Neuron (in vitro differentiated cells): ENCODE measurements around the gene BACH2.

ENCODE experiments used
- H2AFZ ChIP-seq: one replicate; pipeline ENCODE4 v1.6.1; 2013; ENCODE audit warnings: low read depth, mild to moderate bottlenecking, inconsistent platforms, low read length, moderate library complexity
- H3K27me3 ChIP-seq: one replicate; pipeline ENCODE4 v1.6.1; 2013; ENCODE audit warnings: low read length; ENCODE audit not compliant: insufficient read depth
- H3K36me3 ChIP-seq: one replicate; pipeline ENCODE4 v1.6.1; 2013; ENCODE audit warnings: low read length; ENCODE audit not compliant: insufficient read depth
- H3K4me1 ChIP-seq: one replicate; pipeline ENCODE4 v1.6.1; 2013; ENCODE audit warnings: low read length; ENCODE audit not compliant: insufficient read depth
- H3K4me3 ChIP-seq: 2 replicates; pipeline ENCODE4 v1.5.1; 2013; ENCODE audit warnings: mild to moderate bottlenecking, low read length, moderate library complexity
- H3K9me3 ChIP-seq: one replicate; pipeline ENCODE4 v1.6.1; 2013; ENCODE audit warnings: low read length

BACH2 gene

GRCh38 chr6:89989742-89990141, 306.9 kb downstream of the BACH2 start:
- Histone ChIP-seq H2AFZ (no peak overlapping the region), H3K36me3 (no peaks in the 10 kb centered on the region), H3K9me3 (no peaks in the 10 kb centered on the region), H3K4me1 (peaks cover 38% of the 10 kb centered on the region), H3K27me3 (no peaks in the 10 kb centered on the region), H3K4me3 (no peak overlapping the region)

DNA sequence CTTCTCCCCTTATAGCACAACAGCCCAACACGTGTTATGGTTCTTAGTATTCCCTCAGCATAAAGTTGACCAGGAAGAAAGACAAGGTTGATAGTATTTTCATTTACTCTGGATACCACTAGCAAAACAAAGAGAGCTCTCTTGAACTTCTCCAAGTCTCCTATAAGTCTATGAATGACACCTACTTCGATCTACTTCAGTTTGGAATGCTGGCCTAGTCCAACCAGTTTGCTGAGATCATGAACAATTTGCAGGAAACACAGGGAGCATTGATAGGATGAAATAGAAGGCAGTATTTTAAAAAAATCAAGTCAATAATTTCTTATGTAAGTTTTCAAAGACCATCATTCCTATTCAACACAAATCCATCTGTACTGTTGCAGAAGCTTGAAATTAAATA, 308.8 kb downstream of the BACH2 start:
- H3K36me3 ChIP-seq, result no peaks in the 10 kb centered on the region
- no peak overlapping the region for H2AFZ ChIP-seq
- H3K4me1 ChIP-seq, result peaks cover 42% of the 10 kb centered on the region
- H3K9me3 ChIP-seq, result no peaks in the 10 kb centered on the region
- no peak overlapping the region for H3K4me3 ChIP-seq
- H3K27me3 ChIP-seq, result no peaks in the 10 kb centered on the region

DNA sequence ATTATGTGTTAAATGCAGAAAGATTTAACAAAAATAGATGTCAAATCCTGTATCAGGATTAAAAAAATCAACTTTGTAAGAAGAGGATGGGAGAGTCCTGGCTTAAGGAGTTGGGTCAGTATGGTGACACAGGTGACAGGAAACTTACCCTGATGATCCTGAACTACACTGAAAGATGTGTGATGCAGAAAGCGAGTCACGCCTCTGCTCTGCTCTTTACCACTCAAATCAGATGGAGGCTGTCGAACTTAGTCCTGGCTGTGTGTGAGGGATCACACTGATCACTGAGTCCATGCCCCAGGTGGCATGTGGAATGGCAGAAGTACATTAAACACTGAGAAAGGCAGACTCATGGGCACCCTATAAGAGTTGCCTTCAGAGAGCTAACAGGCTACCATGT, 309.5 kb downstream of the BACH2 start:
- Histone ChIP-seq H3K4me3 (no peak overlapping the region), H2AFZ (no peak overlapping the region), H3K4me1 (peaks cover 43% of the 10 kb centered on the region), H3K9me3 (no peaks in the 10 kb centered on the region), H3K27me3 (no peaks in the 10 kb centered on the region), H3K36me3 (no peaks in the 10 kb centered on the region)

- no peaks in the 10 kb centered on the region for H3K9me3 ChIP-seq
- no peak overlapping the region for H2AFZ ChIP-seq
- no peaks in the 10 kb centered on the region for H3K36me3 ChIP-seq
- H3K4me3 ChIP-seq, result peak overlapping the region; percentile 42
- H3K4me1 ChIP-seq, result peaks cover 44% of the 10 kb centered on the region
- no peaks in the 10 kb centered on the region for H3K27me3 ChIP-seq
These were observed 310.0 kb downstream of the BACH2 start for GRCh38 chr6:89986650-89987074.

DNA sequence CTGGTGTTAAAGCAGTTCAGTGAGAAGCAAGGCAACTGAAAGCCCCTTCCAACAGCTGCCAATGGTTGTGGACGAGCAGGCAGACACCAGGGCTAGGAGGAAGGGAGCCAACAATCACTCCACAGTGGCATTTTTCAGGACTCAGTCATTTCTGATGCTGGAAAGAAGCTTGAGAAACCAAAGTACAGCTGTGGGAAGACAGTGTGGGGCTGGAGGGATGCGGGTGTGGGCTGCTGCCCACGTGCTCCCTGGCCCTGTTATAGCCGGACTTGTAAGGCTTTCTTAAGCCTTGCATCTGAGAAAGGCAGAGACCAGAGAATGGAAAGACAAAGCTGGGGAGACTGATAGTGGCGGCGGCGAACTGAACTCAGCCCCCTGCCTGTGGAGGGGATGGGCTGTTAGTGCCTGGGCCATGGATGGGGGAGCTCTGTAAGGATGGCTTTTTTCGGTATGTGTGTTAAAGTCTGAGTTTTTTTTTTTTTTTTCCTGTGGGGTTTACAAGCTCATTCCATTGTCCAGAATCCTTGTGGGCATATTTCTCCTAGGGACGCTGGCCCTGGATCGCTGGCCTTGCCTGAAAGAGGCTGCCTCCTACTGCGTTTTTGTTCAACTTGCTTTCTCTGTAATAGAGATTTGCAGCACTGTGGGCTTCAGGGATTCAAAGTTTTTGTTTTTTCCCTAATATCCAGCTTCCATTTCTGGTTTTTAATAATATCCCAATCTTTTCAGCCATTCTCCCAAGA, 310.7 kb downstream of the BACH2 start:
- H3K36me3 ChIP-seq, result no peaks in the 10 kb centered on the region

GRCh38 chr6:89984926-89985750, 311.5 kb downstream of the BACH2 start:
- Histone ChIP-seq H3K4me3 (peak overlapping the region; percentile 42), H3K36me3 (no peaks in the 10 kb centered on the region), H3K9me3 (no peaks in the 10 kb centered on the region), H2AFZ (peak overlapping the region; percentile 30), H3K27me3 (no peaks in the 10 kb centered on the region), H3K4me1 (peaks cover 43% of the 10 kb centered on the region)

More for the DNA sequence above, 310.7 kb downstream of the BACH2 start:
- no peaks in the 10 kb centered on the region for H3K9me3 ChIP-seq
- no peaks in the 10 kb centered on the region for H3K27me3 ChIP-seq
- peak overlapping the region; percentile 30 for H2AFZ ChIP-seq
- peaks cover 44% of the 10 kb centered on the region for H3K4me1 ChIP-seq
- peak overlapping the region; percentile 42 for H3K4me3 ChIP-seq

GRCh38 chr6:89980353-89980752, 316.3 kb downstream of the BACH2 start:
- Histone ChIP-seq H3K4me3 (no peak overlapping the region), H3K9me3 (no peaks in the 10 kb centered on the region), H3K36me3 (no peaks in the 10 kb centered on the region), H3K4me1 (peaks cover 48% of the 10 kb centered on the region), H3K27me3 (no peaks in the 10 kb centered on the region), H2AFZ (no peak overlapping the region)

- H3K27me3 ChIP-seq, result no peaks in the 10 kb centered on the region
- no peak overlapping the region for H2AFZ ChIP-seq
- H3K4me1 ChIP-seq, result peaks cover 40% of the 10 kb centered on the region
- H3K9me3 ChIP-seq, result no peaks in the 10 kb centered on the region
- no peaks in the 10 kb centered on the region for H3K36me3 ChIP-seq
- H3K4me3 ChIP-seq, result no peak overlapping the region
These were observed 317.0 kb downstream of the BACH2 start for GRCh38 chr6:89979481-89980119.

- Histone ChIP-seq H3K4me3 (no peak overlapping the region), H3K9me3 (no peaks in the 10 kb centered on the region), H3K36me3 (no peaks in the 10 kb centered on the region), H3K27me3 (no peaks in the 10 kb centered on the region), H2AFZ (no peak overlapping the region), H3K4me1 (peaks cover 38% of the 10 kb centered on the region)
These were observed 317.9 kb downstream of the BACH2 start for GRCh38 chr6:89978749-89979145.

GRCh38 chr6:89977808-89978748, 318.6 kb downstream of the BACH2 start:
- Histone ChIP-seq H3K27me3 (no peaks in the 10 kb centered on the region), H3K9me3 (no peaks in the 10 kb centered on the region), H3K4me1 (peaks cover 38% of the 10 kb centered on the region), H3K4me3 (peak overlapping the region; percentile 7), H3K36me3 (no peaks in the 10 kb centered on the region), H2AFZ (no peak overlapping the region)

GRCh38 chr6:89976694-89977020, 320.0 kb downstream of the BACH2 start:
- H2AFZ ChIP-seq, result no peak overlapping the region
- peaks cover 35% of the 10 kb centered on the region for H3K4me1 ChIP-seq
- no peaks in the 10 kb centered on the region for H3K36me3 ChIP-seq
- H3K9me3 ChIP-seq, result no peaks in the 10 kb centered on the region
- no peak overlapping the region for H3K4me3 ChIP-seq
- H3K27me3 ChIP-seq, result no peaks in the 10 kb centered on the region

GRCh38 chr6:89975991-89976693, 320.5 kb downstream of the BACH2 start:
- no peaks in the 10 kb centered on the region for H3K27me3 ChIP-seq
- no peak overlapping the region for H3K4me3 ChIP-seq
- H3K36me3 ChIP-seq, result no peaks in the 10 kb centered on the region
- H2AFZ ChIP-seq, result no peak overlapping the region
- H3K4me1 ChIP-seq, result peaks cover 37% of the 10 kb centered on the region
- no peaks in the 10 kb centered on the region for H3K9me3 ChIP-seq
